Measurements from ENCODE around the gene ADAM30.
A peak's percentile ranks its signal among the peaks of the same experiment; 100 is the strongest.

Gene ADAM30

DNA sequence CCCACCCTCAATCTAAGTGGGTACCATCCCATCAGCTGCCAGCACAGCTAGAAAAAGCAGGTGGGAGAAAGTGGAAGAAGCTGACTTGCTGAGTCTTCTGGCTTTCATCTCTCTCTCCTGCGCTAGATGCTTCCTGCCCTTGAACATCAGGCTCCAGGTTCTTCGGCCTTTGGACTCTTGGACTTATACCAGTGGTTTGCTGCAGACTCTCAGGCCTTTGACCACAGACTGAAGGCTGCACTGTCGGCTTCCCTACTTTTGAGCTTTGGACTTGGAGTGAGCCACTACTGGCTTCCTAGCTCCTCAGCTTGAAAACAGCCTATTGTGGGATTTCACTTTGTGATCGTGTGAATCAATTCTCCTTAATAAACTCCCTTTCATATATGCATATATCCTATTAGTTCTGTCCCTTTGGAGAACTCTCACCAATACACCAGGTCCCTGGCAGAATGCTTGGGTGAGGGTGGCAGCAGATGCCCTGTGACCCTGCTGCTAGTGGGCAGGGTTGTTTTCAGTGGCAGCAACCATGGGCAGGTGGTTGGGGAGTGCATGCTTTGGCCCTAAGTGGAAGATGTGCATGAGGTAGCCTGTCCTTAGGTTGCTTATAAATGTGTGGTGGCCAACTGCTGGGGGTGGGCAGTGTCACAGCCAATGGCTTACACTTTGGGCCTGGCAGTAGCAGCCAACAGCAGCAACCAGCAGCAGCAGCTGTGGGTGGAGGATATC, 10.8 kb upstream of the ADAM30 start:
- no peak for DNase-seq

DNA sequence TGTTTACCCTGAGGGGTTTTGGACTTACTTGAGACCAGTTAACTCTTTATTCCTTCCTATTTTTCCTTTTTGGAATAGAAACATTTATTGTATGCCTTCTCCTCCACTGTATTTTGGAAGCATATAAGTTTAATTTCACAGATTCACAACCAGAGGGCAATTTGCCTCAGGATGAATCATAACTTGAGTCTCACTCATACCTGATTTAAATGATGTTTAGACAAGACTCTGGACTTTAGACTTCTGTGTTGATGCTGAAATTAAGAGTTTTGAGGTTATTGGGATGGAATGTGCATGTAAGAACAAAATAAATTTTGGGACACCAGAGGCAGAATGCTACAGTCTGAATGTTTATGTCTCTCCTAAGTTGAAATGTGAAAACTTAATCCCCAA, 7.1 kb upstream of the ADAM30 start:
- no peak for DNase-seq

- no peak for DNase-seq
Measured at GRCh38 chr1:119902775-119903442, 6.6 kb upstream of the ADAM30 start.

DNA sequence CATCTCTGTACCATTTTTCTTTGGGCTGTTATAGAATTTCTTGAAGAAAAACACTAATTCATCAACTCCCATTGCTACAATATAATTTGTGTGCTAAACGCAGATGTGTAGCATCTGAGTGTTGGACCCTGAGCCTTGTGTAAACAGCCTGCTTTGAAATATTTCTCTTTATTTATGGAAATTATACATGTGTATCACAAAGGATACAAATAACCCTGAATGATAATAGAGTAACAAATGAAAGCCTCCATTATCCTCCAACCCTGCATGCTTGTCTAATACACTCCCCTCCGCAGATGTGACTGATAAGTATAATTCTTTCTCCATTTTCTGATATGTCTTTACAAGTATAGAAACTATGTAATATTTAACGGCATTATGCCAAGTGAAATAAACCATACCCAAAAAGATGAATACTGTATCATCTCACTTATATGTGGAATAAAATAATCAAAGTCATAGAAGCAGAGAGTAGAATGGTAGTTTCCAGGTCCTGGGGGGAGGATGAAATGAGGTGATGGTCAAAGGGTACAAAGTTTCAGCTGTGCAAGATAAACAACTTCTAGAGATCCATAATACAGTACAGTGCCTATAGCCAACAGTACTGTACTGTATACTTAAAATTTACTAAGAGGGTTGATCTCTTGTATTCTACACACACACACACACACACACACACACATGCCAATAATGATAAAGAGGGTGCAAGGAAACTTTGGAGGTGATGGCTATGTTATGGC, 2.8 kb upstream of the ADAM30 start:
- no peak for DNase-seq

- DNase-seq = no peak
Measured at GRCh38 chr1:119898530-119898929, 2.2 kb upstream of the ADAM30 start.

- no peak for DNase-seq
Measured at GRCh38 chr1:119895102-119895501, 1.2 kb downstream of the ADAM30 start.

- no peak for DNase-seq
Measured at GRCh38 chr1:119893827-119894700, 2.3 kb downstream of the ADAM30 start.

DNA sequence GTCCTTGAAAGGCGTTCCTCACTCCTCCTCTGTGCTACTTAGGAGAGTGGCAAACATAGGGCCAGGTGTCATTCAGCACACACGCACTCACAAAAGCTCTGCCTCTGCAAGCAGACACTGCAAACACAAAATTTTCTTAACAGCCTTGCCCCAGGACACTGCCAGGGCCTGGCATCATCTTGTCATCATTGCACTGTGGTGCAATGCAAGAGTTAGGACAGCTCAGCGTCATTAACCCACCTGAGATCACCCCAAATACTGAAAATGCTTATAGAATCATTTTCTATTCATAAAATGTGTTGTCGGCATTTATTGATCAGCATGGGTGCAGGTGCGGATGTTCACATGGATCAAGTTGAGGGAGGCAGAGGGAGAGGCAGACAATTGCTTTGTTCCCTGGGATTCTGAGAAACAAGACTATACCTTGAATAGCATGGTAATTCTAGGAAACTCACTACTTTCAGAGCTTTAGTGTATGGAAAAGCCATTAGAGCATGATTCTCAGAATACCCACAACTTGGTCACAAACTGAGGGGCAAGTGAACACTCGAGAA, 3.0 kb downstream of the ADAM30 start:
- DNase-seq = no peak

DNA sequence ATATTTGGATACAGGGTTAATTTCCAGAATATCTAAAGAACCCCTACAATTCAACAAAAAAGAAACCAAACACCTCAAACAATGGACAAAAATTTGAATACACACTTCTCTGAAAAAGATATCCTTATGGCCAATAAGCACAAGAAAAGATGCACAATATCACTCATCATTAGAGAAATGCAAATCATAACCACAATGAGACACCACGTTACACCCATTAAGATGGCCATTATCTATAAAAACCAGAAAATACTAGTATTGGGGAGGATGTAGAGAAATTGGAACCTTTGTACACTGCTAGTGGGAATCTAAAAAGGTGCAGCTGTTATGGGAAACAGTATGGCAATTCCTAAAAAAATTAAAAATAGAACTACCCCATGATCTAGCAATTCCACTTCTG, 4.9 kb downstream of the ADAM30 start:
- DNase-seq = no peak

DNA sequence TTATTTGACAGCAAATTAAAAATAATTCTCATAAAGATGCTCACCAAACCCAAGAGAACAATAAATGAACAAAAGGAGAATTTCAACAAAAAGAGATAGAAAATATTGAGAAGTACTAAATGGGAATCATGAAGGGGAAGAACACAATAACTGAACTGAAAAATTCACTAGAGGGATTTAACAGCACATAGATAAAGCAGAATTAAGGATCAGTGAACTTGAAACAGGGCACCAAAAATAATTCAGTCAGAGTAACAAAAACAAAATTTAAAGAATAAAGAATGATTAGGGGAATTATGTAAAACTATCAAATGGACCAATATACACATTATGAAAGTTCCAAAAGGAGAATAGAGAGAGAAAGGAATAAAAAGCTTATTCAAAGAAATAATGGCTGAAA, 7.8 kb downstream of the ADAM30 start:
- DNase-seq = no peak

DNA sequence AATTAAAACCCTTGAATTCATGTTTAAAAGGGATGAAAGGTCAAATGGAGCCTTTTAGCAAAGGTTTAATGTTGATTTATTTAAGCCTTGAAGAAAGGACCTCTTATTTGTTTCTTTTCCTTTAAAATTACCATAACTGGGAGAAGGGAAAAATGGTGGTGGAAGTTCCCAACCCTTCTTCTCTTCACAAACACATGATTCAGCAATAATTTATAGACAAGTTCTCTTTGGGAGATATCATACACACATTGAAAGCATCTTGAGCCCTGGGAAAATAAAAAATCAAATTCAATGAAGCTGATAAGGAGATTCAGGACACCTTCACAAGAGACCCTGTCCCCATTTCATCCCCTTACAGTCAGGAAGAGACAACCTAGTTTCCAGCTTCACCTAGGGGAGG, 8.9 kb downstream of the ADAM30 start:
- DNase-seq = no peak

DNA sequence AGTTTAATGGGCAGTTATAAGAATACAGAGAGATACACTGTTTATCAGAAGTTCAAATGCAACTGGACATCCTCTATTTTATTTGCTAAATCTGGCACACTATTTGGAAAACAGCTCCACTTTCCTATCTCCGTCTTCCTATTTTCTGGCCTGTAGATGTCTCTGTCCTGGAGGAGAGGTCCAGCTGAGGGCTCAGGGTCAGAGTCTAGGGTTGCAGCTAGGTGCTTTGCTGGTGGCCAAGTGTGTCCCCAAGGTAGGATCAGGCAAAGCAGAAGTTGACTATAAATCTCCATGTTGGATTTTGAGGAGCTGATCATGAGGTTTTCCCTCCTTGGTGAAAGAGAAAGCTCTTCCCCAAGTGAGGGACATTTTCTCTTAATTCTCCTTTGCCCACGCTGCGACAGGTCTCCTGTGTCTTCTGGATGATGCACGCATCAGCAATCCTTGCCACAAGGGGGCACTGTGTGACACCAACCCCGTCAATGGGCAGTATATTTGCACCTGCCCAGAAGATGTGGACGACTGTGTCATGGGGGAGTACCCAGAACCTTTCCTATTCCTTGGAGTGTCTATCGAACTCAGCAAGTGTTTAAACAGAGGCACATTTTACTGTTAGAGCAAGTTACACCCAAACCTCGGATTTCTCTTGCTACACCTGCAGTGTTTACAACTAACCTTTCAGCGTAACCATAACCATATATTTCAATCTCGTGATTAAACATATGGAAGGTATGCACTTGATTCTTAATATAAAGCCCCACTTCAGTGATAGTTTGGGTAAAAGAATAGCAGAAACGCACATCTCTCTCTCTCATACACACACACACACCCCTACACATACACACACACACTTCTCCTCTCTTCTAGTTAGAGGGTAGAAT, 10.2 kb downstream of the ADAM30 start:
- peak; percentile 5 for DNase-seq

- peak; percentile 6 for DNase-seq
Measured at GRCh38 chr1:119884711-119885110, 11.6 kb downstream of the ADAM30 start.

GRCh38 chr1:119883826-119884225, 12.5 kb downstream of the ADAM30 start:
- no peak for DNase-seq

DNA sequence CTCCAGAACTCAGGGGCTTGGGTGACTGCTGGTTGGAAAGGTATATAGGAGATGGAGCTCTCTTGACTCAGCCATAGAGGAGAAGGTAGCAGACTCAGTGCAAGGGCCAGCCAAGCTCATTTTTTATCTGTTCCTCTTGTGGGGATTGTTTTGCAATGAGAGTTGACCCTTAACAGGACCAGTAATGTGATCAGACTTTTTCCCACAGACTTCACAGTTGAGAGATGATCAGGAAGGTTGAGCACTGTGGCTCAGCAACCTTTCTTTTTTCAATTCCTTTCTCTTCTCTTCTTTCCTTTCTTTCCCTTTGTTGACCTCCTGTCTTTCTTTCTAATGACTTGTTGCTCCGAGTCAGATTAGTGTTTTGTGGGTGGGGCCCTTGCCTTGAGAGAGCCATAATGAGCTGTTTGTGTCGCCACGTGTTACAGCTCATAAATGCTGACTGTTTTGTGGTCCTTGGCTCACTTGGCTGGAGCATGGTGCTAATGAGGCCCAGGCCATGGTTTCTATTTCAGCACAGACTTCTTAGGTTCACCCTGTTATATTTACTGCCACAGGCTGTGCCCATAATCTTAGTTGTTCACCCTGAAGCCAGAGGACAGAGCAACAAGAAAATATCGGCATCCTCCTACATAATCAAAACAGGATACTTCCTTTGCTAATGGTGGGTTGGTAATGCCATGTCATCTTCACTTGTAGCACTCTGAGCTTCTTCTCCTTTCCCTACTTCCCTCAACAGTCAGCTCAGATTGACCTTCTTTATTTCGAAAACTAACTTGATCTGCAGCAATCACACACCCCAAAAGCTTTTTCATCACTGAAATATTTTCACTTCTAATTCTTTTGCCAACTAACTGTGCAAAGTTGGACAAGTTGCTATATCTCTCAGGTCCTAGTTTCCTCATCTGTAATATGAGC, 13.9 kb downstream of the ADAM30 start:
- DNase-seq = no peak

- peak; percentile 36 for DNase-seq
Measured at GRCh38 chr1:119879510-119880434, 16.5 kb downstream of the ADAM30 start.

GRCh38 chr1:119878171-119878570, 18.1 kb downstream of the ADAM30 start:
- no peak for DNase-seq

DNA sequence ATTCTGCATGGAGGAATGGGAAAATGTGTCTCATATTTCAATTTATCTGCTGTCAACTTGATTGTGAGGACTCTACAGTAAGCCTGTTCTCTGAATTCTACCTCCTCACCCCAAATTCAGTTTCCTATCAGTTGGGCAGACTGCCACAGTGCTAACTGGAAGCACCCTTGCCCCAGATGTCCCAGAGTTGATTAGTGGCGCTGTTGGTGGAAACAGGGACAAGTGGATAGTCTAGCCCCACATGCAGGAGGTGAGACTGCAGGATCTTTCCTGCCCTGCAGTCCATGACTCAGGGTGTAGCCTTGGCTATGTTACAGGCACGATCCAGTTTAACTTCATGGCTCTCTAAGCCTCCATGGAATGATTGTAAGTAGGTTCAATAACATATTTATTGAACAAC, 22.1 kb downstream of the ADAM30 start:
- DNase-seq = no peak

Data from midbrain (tissue), 1 donor.